ENCODE measurements around the gene CHKB.
A peak's percentile ranks its signal among the peaks of the same experiment; 100 is the strongest.

CHKB gene

DNA sequence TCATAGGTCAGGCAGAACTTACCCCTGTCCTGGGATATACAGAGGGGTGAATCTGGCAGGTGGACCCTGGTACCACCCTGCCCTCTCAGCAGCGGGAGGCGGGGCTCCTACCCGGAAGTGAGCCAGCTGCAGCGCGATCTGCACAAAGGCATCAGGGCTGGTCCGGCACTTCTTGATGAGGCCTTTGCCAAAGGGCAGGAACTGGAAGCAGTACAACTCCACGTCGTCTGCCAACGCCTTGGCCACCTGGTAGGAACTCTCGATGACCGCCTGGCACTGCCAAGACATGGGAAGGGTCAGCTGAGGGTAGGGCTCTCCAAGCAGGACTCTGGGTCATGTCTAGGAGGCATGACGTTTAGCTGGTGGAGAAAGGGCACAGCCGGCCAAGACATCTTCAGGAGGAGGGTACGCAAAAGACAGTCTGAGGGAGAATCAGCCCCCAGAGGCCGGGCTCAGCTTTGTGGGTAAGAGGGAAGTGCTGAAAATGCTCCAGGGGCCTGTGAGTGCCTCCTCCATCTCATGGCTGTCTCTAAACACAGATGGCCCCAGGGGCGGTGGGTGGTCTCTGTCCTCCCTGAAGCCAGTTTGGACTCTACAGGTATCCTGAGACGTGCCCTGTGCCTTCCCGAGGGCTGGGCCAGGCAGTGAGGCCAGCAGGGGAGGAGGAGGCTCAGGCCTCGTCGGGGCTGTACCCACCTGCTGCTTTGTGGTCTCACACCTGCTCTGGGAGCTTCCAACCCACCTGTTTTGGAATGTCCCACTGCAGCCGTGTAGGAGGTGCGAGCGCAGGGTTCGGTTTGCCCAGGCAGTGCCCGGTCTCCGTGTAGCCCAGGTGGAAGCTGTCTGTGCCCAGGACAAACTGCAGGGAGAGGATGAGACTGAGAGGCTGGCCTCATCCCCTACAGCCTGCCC is 11.1 kb downstream of the CHKB start:
- no peak for DNase-seq

GRCh38 chr22:50570861-50571260 is 11.8 kb downstream of the CHKB start:
- no peak for DNase-seq

GRCh38 chr22:50569896-50570535 is 12.6 kb downstream of the CHKB start:
- DNase-seq: no peak

DNA sequence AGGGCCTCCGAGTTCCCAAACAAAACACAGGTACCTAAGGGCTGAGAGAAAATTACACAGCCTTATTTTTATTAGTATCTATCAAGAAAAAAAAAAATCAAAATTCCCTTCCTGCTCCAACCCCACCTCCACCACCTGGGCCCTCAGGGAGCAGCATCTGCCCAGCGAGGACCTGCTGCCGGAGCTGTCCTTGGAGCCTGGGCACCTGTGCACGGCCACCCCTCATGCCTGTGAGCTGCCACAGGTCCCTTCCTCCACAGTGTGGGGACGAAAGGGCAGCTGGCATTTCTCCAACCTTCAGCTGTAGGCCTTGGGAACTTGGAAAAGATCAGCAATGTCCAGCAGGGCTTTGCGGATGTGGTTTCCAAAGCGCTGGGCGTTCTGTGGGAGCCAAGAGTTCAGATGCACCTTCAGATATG is 13.6 kb downstream of the CHKB start:
- DNase-seq: no peak

DNA sequence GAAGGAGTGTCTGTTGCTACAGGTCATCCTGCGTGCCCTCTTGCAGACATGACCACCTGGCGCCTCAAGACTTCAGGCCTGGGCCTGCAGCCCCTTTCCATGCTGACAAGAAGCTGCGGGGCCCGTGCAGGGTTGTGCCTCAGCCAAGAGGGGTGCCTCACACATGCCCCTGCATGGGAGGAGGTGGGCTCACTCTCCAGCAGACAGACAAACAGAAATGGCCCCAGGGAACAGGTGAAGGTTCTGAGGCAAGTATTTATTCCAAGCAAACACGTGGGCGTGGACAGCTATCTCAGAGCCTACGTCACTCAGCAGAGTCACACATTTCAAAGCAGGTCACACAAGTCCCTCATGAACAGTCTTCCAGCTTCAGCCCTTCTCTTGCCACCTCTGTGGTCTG is 14.0 kb downstream of the CHKB start:
- no peak for DNase-seq

- DNase-seq: no peak
Observed at GRCh38 chr22:50567721-50568252, 14.9 kb downstream of the CHKB start.

DNA sequence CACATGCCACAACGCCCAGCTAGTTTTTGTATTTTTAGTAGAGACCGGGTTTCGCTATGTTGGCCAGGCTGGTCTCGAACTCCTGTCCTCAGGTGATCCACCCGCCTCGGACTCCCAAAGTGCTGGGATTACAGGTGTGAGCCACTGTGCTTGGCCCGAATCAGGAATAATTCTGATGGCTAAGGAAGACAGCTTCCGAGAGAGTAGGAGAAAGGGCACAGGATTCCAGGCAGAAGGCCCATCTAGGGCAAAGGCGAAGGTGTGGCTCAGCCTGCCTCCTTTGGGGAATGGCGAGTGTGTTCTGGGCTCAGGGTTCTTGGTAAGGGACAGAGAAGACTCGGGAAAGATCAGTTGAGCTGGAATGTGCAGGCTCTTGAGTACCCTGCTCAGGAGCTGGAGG is 18.4 kb downstream of the CHKB start:
- DNase-seq: no peak

GRCh38 chr22:50563413-50564160 is 19.1 kb downstream of the CHKB start:
- DNase-seq: no peak

- DNase-seq: peak; percentile 83
Observed at GRCh38 chr22:50562523-50563412, 19.9 kb downstream of the CHKB start, which contains the start of gene SYCE3. Gene SYCE3 (minus strand): TSS chr22:50562919. CDS start chr22:50556405, 6,514 bp downstream.

DNA sequence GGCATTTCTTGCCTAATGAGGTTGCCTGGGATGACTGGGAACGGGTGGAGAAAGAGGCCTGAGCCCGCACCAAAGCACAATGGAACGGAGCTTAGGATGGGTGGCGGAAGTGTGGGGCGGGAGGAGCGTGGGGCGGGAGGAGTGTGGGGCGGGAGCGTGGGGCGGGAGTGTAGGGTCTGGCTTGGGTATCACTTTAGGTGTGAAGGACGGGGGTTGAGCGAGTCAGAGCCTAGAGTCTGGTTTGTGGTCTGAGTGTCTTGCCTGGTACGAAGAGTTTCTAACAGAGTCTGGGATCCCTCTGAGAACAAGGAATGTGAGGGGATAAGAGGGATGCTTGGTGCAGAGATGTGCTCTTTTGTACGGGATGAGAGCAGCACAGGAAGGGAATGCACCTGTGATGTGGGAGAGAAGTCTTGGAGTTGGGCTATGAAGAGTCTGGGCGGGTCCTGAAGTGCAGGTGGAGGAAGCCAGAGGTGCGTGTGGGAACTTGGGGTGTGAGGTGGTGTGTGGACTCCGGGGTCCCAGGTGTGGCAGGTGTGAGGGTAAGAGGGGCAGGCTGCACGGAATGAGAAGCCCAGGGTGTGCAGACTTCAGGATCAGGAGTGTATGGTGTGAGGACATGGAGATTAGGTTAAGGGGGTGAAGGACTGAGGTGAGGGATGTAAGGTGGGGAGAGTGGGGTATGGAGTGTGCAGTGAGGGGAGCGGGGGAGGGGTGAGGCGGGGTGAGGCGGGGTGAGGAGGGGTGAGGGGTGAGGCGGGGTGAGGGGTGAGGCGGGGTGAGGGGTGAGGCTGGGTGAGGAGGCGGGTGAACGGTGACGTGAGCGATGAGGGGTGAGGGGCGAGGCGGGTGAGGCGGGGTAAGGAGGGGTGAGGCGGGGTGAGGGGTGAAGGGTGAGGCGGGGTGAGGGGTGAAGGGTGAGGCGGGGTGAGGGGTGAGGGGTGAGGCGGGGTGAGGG is 21.0 kb downstream of the CHKB start:
- DNase-seq: no peak

GRCh38 chr22:50560034-50560433 is 22.6 kb downstream of the CHKB start:
- DNase-seq: no peak

DNA sequence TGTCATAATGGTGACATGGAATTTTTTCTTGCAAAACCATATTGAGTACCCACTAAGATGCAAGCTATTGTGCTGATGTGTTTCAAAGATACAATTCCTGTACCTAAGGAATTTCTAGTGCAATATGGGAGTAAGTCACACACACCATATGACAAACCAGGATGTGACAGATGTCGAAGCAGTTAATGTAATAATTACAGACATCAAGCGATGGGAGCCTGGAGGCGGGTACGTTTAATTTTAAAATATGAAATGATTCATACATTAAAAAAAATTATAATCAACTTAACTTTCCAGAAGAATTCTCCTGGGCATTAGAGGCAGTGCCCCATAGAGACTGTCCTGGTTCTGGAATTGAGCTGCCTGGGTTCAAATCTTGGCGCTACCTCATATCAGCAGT is 25.9 kb downstream of the CHKB start:
- DNase-seq: no peak

DNA sequence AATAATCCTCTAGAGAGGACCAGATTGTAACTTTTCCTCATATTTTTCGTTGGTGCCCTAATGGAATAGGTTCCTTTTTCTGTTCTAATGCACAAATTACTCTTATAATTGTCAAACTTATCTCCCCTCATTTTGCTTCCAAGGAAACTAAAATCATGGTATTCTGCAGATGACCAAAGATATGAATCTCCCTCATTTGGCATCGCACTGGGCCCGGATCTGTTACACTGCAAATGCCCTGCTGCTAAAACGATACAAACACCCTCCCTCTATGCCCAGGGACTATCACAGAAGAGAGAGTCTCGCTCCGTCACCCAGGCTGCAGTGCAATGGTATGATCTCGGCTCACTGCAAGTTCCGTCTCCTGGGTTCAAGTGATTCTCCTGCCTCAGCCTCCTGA is 29.3 kb downstream of the CHKB start:
- DNase-seq: no peak

- no peak for DNase-seq
Observed at GRCh38 chr22:50551160-50551752, 31.4 kb downstream of the CHKB start.

- no peak for DNase-seq
Observed at GRCh38 chr22:50550395-50550794, 32.3 kb downstream of the CHKB start.

DNA sequence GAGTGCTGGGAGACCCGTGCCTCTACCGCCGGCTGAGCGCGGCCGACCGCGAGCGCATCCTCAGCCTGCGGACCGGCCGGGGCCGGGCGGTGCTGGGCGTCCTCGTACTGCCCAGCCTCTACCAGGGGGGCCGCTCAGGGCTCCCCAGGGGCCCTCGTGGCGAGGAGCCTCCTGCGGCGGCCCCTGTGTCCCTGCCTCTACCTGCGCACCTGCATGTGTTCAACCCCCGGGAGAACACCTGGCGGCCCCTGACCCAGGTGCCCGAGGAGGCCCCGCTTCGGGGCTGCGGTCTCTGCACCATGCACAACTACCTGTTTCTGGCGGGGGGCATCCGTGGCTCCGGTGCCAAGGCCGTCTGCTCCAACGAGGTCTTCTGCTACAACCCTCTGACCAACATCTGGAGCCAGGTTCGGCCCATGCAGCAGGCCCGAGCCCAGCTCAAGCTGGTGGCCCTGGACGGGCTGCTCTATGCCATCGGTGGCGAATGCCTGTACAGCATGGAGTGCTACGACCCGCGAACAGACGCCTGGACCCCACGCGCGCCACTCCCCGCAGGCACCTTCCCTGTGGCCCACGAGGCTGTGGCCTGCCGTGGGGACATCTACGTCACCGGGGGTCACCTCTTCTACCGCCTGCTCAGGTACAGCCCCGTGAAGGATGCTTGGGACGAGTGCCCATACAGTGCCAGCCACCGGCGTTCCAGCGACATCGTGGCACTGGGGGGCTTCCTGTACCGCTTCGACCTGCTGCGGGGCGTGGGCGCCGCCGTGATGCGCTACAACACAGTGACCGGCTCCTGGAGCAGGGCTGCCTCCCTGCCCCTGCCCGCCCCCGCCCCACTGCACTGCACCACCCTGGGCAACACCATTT is 33.5 kb downstream of the CHKB start:
- no peak for DNase-seq

DNA sequence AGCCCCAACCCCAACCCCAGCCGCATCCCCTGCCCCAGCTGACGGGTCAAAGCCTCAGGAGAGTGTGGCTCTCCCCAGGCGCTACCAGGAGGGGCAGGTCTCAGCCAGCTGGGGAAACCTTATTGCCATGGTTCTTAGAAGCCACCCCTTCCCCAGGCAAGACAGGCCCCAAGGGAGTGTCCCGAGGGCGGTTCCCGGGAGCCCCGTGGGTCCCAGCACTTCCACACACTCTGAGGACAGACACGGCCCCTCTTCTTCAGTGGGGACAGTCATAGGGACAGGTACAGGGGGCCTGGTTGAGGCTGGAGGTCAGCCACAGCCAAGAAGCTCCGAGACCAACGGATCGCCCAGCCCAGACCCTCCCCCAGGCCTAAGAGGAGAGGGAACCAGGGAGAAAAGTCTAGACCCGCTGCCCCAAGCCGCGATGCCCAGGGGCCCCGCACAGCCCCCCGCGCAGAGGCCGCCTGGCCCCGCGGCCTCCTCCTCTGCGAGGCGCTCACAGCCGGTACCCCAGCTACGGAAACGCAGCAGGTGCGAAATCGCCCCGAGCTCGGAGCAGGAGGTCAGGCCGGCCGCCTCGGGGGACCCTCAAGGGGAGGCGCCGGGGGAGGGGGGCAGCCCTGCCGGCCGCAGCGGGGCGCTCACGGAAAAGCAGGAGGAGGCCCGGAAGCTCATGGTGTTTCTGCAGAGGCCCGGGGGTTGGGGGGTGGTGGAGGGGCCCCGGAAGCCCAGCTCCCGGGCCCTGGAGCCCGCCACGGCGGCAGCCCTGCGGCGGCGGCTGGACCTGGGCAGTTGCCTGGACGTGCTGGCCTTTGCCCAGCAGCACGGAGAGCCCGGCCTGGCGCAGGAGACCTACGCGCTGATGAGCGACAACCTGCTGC is 34.4 kb downstream of the CHKB start:
- no peak for DNase-seq

DNA sequence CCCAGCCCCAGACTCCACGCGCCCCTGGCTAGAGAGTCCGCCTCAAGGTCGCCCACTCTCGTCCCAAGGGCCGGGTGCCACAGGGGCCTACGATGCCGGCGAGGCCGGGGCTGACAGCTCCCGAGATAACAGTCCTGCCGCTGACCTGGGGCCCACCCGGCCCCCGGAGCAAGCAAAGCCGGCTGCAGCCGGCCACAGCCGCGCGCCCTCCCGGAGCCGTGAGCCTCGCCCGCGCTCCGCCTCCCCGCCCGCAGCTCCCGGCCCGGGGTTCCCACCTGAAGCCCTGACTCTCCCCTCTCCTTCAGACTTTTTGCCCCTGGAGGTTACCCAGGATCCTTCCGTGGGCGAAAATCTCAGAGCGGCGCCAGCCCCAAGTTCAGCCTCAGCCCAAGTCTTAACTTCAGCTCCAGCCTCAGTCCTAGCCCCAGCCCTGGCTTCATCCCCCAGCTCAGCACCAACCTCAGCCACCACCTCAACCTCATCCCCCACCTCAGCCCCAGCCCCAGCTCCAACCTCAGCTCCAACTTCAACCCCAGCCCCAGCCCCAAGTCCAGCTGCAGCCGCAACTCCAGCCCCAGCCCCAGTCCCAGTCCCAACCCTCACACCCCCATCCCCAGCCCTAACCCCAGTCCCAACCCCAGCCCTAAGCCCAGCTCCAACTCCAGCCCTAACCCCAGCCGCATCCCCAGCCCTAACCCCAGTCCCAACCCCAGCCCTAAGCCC is 35.2 kb downstream of the CHKB start:
- no peak for DNase-seq
